Kidney (tissue), 14 donors: ENCODE measurements around the gene CTSE. TPM values are rescaled to one million over a fixed set of nuclear protein-coding genes. Genes with fewer than 3 reads are reported as not detected.

Experiments used
- DNase-seq, 5 donors: peaks; one replicate each; pipeline ENCODE4 v3.0.0-alpha.2; 2013 to 2020
- FAIRE-seq: peaks from 2 replicates; lab custom pipeline; 2012; peaks lifted over from hg19 to GRCh38; lab: Jason Lieb, UNC
- H3K27ac ChIP-seq, 2 donors: one replicate each; pipeline ENCODE4 v1.7.0; 2013; ENCODE audit warnings: low read depth in 2 of 2, low read length in 2 of 2, inconsistent platforms in 1 of 2
- H3K27me3 ChIP-seq: one replicate; pipeline ENCODE4 v1.7.1; 2013; ENCODE audit warnings: low read length, inconsistent platforms; ENCODE audit not compliant: control insufficient read depth, insufficient read depth
- H3K36me3 ChIP-seq, 3 donors: one replicate each; pipeline versions ENCODE4 v1.7.0 to v1.7.1; 2013; ENCODE audit warnings: low read length in 3 of 3, control low read depth in 1 of 3, inconsistent platforms in 1 of 3; ENCODE audit not compliant: insufficient read depth in 3 of 3, control insufficient read depth in 2 of 3
- H3K4me1 ChIP-seq, 3 donors: one replicate each; pipeline versions ENCODE4 v1.7.0 to v1.7.1; 2013; ENCODE audit warnings: low read length in 3 of 3, inconsistent platforms in 1 of 3, low read depth in 1 of 3; ENCODE audit not compliant: control insufficient read depth in 2 of 3, insufficient read depth in 2 of 3
- H3K4me3 ChIP-seq, 3 donors: one replicate each; pipeline versions ENCODE4 v1.7.0 to v1.8.1; 2013; ENCODE audit warnings: low read length in 3 of 3, control low read depth in 1 of 3, inconsistent platforms in 1 of 3
- H3K9ac ChIP-seq, 3 donors: one replicate each; pipeline versions ENCODE4 v1.7.0 to v1.7.1; 2013; ENCODE audit warnings: low read length in 3 of 3, control low read depth in 1 of 3, inconsistent platforms in 1 of 3
- H3K9me3 ChIP-seq, 3 donors: one replicate each; pipeline versions ENCODE4 v1.7.0 to v1.7.1; 2013; ENCODE audit warnings: low read length in 3 of 3, control low read depth in 1 of 3, inconsistent platforms in 1 of 3; ENCODE audit not compliant: control insufficient read depth in 2 of 3, insufficient read depth in 1 of 3
- CTCF ChIP-seq: IDR thresholded peaks from 3 replicates; pipeline ENCODE4 v1.5.1; 2012; ENCODE audit warnings: mild to moderate bottlenecking, moderate library complexity, borderline replicate concordance; ENCODE audit not compliant: insufficient read depth; ENCODE audit errors: extremely low read depth
- intact Hi-C: fragments of 100-400 bp; cut with DNase I; formaldehyde crosslinking; loops from one replicate; pipeline ENCODE4 v1.11.1; 2022
- polyA plus RNA-seq: library from polyadenylated mRNA; stranded (reverse); fragments of 350-450 nt; fragmentation: Illumina TruSeq; extraction: RNeasy Lipid Tissue Mini Kit (QIAGEN cat#74804); gene quantifications from one replicate; pipeline ENCODE4 v1.2.3, GENCODE V29; 2014; ENCODE audit warnings: low read depth, low replicate concordance; ENCODE audit not compliant: insufficient read depth
- total RNA-seq: library from RNA; stranded (reverse); fragmentation: NEBNext Ultra II Directional; extraction: Animal tissue kit (Norgen Biotek cat#: 25700); gene quantifications from one replicate; pipeline ENCODE4 v1.2.1, GENCODE V29; 2021
- donor health status: control.
- donor health status: control.
- donor health status: control.
- donor health status: control.
- donor health status: control.
- donor health status: DM: yes; HTN: yes; CAD: no.
- donor health status: Normal renal cell carcinoma (clear cell type).

CTSE gene
- total and polyA plus RNA-seq, 2 donors from 2014 or later: 1.6 TPM; not detected in 1

GRCh38 chr1:205962821-205963221 is 60.9 kb downstream of the CTSE start:
- H3K4me1 ChIP-seq: peaks cover 0 to 6% (median 6%) of the 10 kb centered on the region in 3 donors
- H3K27me3 ChIP-seq: no peaks in the 10 kb centered on the region
- FAIRE-seq (no peak), DNase-seq (peak in 1 of 5 donors; percentile 53)
- no peak overlapping the region for H3K4me3 ChIP-seq
- H3K9me3 ChIP-seq: no peaks in the 10 kb centered on the region
- no peak overlapping the region for H3K9ac ChIP-seq
- intact Hi-C loops: no loop called here
- no peak for TF ChIP-seq CTCF
- H3K27ac ChIP-seq: no peak overlapping the region
- H3K36me3 ChIP-seq: no peaks in the 10 kb centered on the region

- no peak overlapping the region for H3K27ac ChIP-seq
- no peak overlapping the region for H3K9ac ChIP-seq
- peaks cover 0 to 6% (median 6%) of the 10 kb centered on the region in 3 donors for H3K4me1 ChIP-seq
- no peaks in the 10 kb centered on the region for H3K36me3 ChIP-seq
- intact Hi-C loops: no loop called here
- H3K4me3 ChIP-seq: no peak overlapping the region
- no peak for TF ChIP-seq CTCF
- peak; percentile 37 to 73 (median 59) for DNase-seq
- H3K27me3 ChIP-seq: no peaks in the 10 kb centered on the region
- no peak for FAIRE-seq
- H3K9me3 ChIP-seq: no peaks in the 10 kb centered on the region
Measured at GRCh38 chr1:205961991-205962820, 61.5 kb downstream of the CTSE start.

DNA sequence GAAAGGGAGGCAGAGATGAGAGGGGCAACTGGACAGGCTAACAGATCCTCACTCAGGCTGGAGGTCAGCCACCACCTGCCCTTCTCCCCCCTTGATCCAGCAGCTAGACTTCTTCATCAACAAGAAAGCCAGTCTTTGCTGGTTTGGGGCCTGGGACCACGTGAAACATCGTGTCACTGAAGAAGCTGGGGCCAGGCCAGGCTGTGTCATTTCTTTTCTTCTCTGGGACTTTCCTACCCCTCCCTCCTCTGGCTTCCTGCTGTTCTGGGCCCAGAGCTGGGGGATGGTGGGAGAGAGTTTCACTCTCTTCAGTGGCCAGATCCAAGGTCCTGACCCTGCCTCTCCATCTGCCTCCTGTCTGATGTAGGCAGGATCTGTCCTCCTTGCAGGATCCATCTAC is 62.3 kb downstream of the CTSE start:
- TF ChIP-seq CTCF: no peak
- H3K4me3 ChIP-seq: no peak overlapping the region
- H3K9ac ChIP-seq: no peak overlapping the region
- FAIRE-seq: no peak
- H3K4me1 ChIP-seq: peaks cover 0 to 6% (median 6%) of the 10 kb centered on the region in 3 donors
- intact Hi-C loops: no loop called here
- no peaks in the 10 kb centered on the region for H3K36me3 ChIP-seq
- no peaks in the 10 kb centered on the region for H3K27me3 ChIP-seq
- H3K27ac ChIP-seq: no peak overlapping the region
- DNase-seq: peak in 4 of 5 donors; percentile 25 to 75 (median 48)
- H3K9me3 ChIP-seq: no peaks in the 10 kb centered on the region
